IPS DF 6.9 (cell line): ENCODE measurements around the gene METTL18.
A peak's percentile ranks its signal among the peaks of the same experiment; 100 is the strongest.

Source experiments
- DNase-seq: peaks from one replicate; pipeline ENCODE4 v3.0.0-alpha.2; 2013; ENCODE audit warnings: low read depth, low spot score
- H3K27ac ChIP-seq: one replicate; pipeline ENCODE4 v1.5.1; 2013; ENCODE audit warnings: low read length, control low read depth
- H3K27me3 ChIP-seq: 2 replicates; pipeline ENCODE4 v1.6.1; 2013; ENCODE audit warnings: mild to moderate bottlenecking, low read length; ENCODE audit not compliant: control insufficient read depth, insufficient read depth
- H3K36me3 ChIP-seq: 2 replicates; pipeline ENCODE4 v1.6.1; 2013; ENCODE audit warnings: low read length; ENCODE audit not compliant: control insufficient read depth, insufficient read depth
- H3K4me1 ChIP-seq: 2 replicates; pipeline ENCODE4 v1.6.1; 2013; ENCODE audit warnings: low read length; ENCODE audit not compliant: control insufficient read depth, insufficient read depth
- H3K4me3 ChIP-seq: 2 replicates; pipeline ENCODE4 v1.5.1; 2013; ENCODE audit warnings: mild to moderate bottlenecking, low read length
- H3K9me3 ChIP-seq: 2 replicates; pipeline ENCODE4 v1.6.1; 2013; ENCODE audit warnings: low read length, inconsistent platforms; ENCODE audit not compliant: control insufficient read depth, insufficient read depth
- WGBS: extraction: QIAGEN DNeasy Blood & Tissue Kit; methylation state at CpG from one replicate; pipeline ENCODE4 v1.1.7; 2013; ENCODE audit warnings: mixed read lengths, missing lambda C conversion rate; ENCODE audit not compliant: insufficient read length, insufficient coverage; 5-methylcytosine and 5-hydroxymethylcytosine counted together

Gene METTL18

DNA sequence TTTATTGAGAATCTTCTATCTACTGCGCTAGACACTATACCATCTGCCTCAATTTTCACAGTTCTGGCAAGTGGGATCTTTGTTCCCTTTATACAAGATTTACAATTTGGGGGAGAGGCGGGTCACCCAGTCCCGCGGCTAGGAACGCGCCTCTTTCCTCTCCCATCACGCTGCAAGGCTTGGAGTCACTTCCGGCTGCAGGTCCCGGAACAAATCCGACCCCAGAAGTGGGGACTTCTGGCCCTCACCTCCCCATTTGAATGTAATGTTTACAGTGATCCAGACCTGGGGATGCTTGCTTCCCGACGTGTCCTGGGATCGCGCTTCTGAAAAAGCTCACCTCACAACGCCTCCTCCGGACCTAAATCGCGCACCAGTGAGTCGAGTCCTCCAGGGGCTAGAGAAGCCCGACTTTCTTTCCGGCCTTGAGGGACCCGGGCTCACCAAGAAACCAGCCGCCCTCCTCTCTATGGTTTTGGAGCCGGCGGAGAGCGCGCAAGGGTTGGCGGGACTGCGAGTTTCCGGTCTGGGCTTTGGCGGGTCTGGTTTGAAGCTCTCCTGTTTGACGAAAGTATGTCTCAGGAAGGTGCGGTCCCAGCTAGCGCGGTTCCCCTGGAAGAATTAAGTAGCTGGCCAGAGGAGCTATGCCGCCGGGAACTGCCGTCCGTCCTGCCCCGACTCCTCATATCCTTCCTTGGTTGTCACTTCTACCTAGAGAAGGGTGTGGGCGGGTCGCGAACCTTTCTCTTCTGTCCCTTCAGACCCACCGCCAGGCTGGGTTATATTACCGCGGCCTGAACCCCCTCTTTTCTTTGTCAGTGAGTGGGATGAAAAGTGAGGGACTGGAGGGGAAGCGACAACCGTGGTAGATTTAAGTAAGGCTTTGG, at the start of gene METTL18:
Gene METTL18, minus strand, starts transcription at position 378 of the 887 bp plus-strand sequence. CDS start 1,212 bp downstream, outside the sequence.
- Histone ChIP-seq H3K27ac (no peak within 1 kb of the TSS), H3K9me3 (no peaks in the 10 kb centered on the region), H3K36me3 (no peaks in the 10 kb centered on the region; the same call in 1 of the 2 replicates), H3K4me1 (no peaks in the 10 kb centered on the region), H3K4me3 (peak within 1 kb of the TSS; percentile 81; the same call in 1 of the 2 replicates), H3K27me3 (no peaks in the 10 kb centered on the region)
- WGBS: no CpG with 5 or more reads among the region's 48 CpGs
- DNase-seq: peak; percentile 88

DNA sequence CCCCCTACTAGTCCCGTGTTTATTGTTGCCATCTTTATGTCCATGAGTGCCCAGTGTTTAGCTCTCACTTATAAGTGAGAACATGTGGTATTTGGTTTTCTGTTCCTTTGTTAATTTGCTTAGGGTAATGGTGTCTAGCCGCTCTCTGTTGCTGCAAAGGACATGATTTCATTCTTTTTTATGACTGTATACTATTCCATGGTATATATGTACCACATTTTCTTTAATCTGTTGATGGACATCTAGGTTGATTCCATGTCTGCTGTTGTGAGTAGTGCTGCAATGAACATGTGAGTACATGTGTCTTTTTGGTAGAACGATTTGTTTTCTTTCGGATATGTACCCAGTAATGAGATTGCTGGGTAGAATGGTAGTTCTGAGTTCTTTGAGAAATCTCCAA, 44.2 kb upstream of the METTL18 start:
- Histone ChIP-seq H3K4me1 (no peaks in the 10 kb centered on the region), H3K4me3 (no peak overlapping the region), H3K36me3 (peaks cover 4% of the 10 kb centered on the region; the same call in 1 of the 2 replicates), H3K27me3 (no peaks in the 10 kb centered on the region), H3K27ac (no peak overlapping the region), H3K9me3 (0 out of 2 replicates have a peak, but pooled peaks cover 2% of the 10 kb centered on the region)
- WGBS: no CpG with 5 or more reads among the region's 4 CpGs
- DNase-seq: no peak

- H3K27ac ChIP-seq: no peak overlapping the region
- no peak overlapping the region for H3K4me3 ChIP-seq
- no peak for DNase-seq
- H3K9me3 ChIP-seq: 0 out of 2 replicates have a peak, but pooled peaks cover 2% of the 10 kb centered on the region
- no peaks in the 10 kb centered on the region for H3K27me3 ChIP-seq
- no peaks in the 10 kb centered on the region for H3K4me1 ChIP-seq
- no CpG with 5 or more reads among the region's 1 CpG for WGBS
- peaks cover 4% of the 10 kb centered on the region; the same call in 1 of the 2 replicates for H3K36me3 ChIP-seq
Measured at GRCh38 chr1:169836198-169836597, 41.5 kb upstream of the METTL18 start.

GRCh38 chr1:169835647-169836046, 40.9 kb upstream of the METTL18 start:
- Histone ChIP-seq H3K4me1 (no peaks in the 10 kb centered on the region), H3K4me3 (no peak overlapping the region), H3K9me3 (0 out of 2 replicates have a peak, but pooled peaks cover 2% of the 10 kb centered on the region), H3K36me3 (peaks cover 4% of the 10 kb centered on the region; the same call in 1 of the 2 replicates), H3K27me3 (no peaks in the 10 kb centered on the region), H3K27ac (no peak overlapping the region)
- no CpG with 5 or more reads among the region's 1 CpG for WGBS
- no peak for DNase-seq

DNA sequence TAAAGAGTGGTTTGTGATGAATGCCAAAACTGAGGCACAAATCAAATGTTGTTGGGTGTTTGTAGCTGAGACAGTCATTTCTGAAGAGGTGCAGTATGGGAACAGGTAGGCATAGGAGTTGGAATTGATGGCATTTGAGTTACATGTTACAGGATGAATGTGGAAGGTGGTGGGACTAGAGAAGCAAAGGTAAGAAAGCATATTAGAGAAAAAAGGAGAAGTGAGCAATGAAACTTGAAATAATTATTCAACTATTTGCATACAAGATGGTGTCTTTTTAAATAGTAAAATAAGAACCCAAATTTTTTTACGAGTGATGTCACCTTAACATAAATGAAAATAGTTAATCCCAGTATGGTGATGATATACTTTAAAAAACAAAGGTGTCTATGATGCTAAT, 40.2 kb upstream of the METTL18 start:
- no CpG with 5 or more reads among the region's 1 CpG for WGBS
- DNase-seq: no peak
- no peaks in the 10 kb centered on the region for H3K27me3 ChIP-seq
- H3K9me3 ChIP-seq: 0 out of 2 replicates have a peak, but pooled peaks cover 2% of the 10 kb centered on the region
- H3K36me3 ChIP-seq: peaks cover 4% of the 10 kb centered on the region; the same call in 1 of the 2 replicates
- H3K4me1 ChIP-seq: no peaks in the 10 kb centered on the region
- H3K27ac ChIP-seq: no peak overlapping the region
- H3K4me3 ChIP-seq: no peak overlapping the region

GRCh38 chr1:169833179-169833901, 38.6 kb upstream of the METTL18 start:
- WGBS: no CpG with 5 or more reads among the region's 4 CpGs
- Histone ChIP-seq H3K4me3 (no peak overlapping the region), H3K27me3 (no peaks in the 10 kb centered on the region), H3K9me3 (no peaks in the 10 kb centered on the region), H3K36me3 (no peaks in the 10 kb centered on the region; the same call in 1 of the 2 replicates), H3K27ac (no peak overlapping the region), H3K4me1 (no peaks in the 10 kb centered on the region)
- DNase-seq: no peak

DNA sequence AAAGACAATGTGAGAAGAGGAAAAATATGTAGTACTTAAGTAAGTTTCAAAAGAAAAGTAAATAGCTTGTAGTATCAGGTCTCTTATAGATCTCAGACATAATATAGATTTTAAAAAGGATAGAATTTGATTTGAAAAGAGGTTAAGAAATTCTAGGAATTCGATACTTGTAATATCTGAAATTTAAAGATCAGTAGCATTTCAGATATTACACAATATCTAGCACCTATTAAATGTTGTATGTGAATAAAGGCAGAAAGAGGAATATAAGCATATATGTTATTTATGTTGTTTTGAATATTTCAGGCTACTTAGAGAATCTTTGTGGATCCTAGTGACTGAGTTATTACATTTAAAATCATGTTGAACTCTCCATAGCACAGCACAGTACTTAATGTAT, 35.0 kb upstream of the METTL18 start:
- WGBS: 100% methylated on average over 1 of the region's 1 CpG

DNA sequence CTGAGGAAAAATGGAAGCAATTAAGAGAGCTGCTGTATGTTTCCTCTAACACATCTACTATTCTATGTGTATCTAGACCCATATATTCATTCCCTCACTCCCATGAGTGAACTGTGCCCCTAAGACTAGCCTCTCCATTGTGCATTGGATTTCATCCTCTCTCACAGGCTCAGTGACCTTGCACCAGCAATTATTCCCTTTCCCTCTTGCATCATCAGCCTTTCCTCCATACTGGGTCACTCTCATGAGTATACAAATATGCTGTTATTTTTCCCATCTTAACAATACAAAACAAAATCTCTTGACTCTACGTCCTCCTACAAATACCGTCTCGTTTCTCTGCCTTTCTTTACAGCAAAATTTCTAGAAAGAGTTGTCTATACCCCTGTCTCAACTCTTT, 29.4 kb upstream of the METTL18 start:
- Histone ChIP-seq H3K4me3 (no peak overlapping the region), H3K36me3 (peaks cover 2% of the 10 kb centered on the region; the same call in 1 of the 2 replicates), H3K27me3 (no peaks in the 10 kb centered on the region), H3K27ac (no peak overlapping the region), H3K9me3 (no peaks in the 10 kb centered on the region), H3K4me1 (no peaks in the 10 kb centered on the region)
- no peak for DNase-seq
- WGBS: 100% methylated on average over 3 of the region's 3 CpGs

More for the DNA sequence above, 35.0 kb upstream of the METTL18 start:
- DNase-seq: no peak
- no peaks in the 10 kb centered on the region; the same call in 1 of the 2 replicates for H3K36me3 ChIP-seq
- no peaks in the 10 kb centered on the region for H3K27me3 ChIP-seq
- no peaks in the 10 kb centered on the region for H3K4me1 ChIP-seq
- H3K27ac ChIP-seq: no peak overlapping the region
- no peaks in the 10 kb centered on the region for H3K9me3 ChIP-seq
- no peak overlapping the region for H3K4me3 ChIP-seq

- peaks cover 2% of the 10 kb centered on the region; the same call in 1 of the 2 replicates for H3K36me3 ChIP-seq
- no peak overlapping the region for H3K4me3 ChIP-seq
- H3K9me3 ChIP-seq: no peaks in the 10 kb centered on the region
- H3K27me3 ChIP-seq: no peaks in the 10 kb centered on the region
- DNase-seq: no peak
- 100% methylated on average over 1 of the region's 7 CpGs for WGBS
- no peak overlapping the region for H3K27ac ChIP-seq
- no peaks in the 10 kb centered on the region for H3K4me1 ChIP-seq
Measured at GRCh38 chr1:169821500-169821899, 26.8 kb upstream of the METTL18 start.

DNA sequence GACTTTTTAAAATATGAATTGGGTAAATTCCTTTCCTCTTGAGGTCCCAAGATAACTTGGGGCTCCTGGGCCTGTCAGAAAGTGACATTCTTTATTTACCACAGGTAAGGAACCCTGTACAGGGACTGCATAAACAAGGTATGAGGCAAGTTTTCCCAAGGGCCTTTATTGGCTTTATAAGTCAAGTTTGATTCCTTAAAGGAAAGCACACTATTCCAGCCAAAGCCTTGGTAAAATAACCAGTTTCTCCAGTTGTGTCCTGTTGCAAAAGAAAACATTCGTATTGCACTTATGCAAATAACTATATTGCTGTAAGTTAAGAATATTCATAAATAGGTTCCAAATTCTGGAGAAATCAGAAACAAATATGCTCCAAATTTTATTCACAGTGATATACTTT, 21.9 kb upstream of the METTL18 start:
- no CpG with 5 or more reads among the region's 1 CpG for WGBS
- H3K4me1 ChIP-seq: no peaks in the 10 kb centered on the region
- H3K27me3 ChIP-seq: no peaks in the 10 kb centered on the region
- no peak for DNase-seq
- no peak overlapping the region for H3K27ac ChIP-seq
- no peaks in the 10 kb centered on the region; the same call in 1 of the 2 replicates for H3K36me3 ChIP-seq
- no peak overlapping the region for H3K4me3 ChIP-seq
- no peaks in the 10 kb centered on the region for H3K9me3 ChIP-seq
